AG04450 (cell line): ENCODE results near the gene PLLP. TPM values are rescaled to one million over a fixed set of nuclear protein-coding genes. Genes with fewer than 3 reads are reported as not detected.

Source experiments
- CTCF ChIA-PET: fragments of 300-600, 350-600 bp; formaldehyde crosslinking; extraction: SDS; loops from one replicate; lab custom pipeline; 2022; ENCODE audit warnings: antibody characterized with exemption, inconsistent platforms; lab: Charles Lee
- POLR2A ChIA-PET: fragments of 350-600 bp; formaldehyde crosslinking; extraction: SDS; loops from one replicate; lab custom pipeline; 2021; ENCODE audit warnings: antibody characterized with exemption, inconsistent platforms; lab: Yijun Ruan, JAX
- DNase-seq: peaks from one replicate; pipeline ENCODE4 v3.0.0-alpha.2; 2011; ENCODE audit warnings: low read depth, low spot score
- H3K27ac ChIP-seq: one replicate; pipeline ENCODE4 v1.5.1; 2012; ENCODE audit warnings: low read depth, low read length, control low read depth
- H3K27me3 ChIP-seq: one replicate; pipeline ENCODE4 v1.6.0; 2012; ENCODE audit warnings: low read length; ENCODE audit not compliant: control insufficient read depth, insufficient read depth
- H3K4me3 ChIP-seq: 2 replicates; pipeline ENCODE4 v1.5.1; 2011; ENCODE audit warnings: mild to moderate bottlenecking, low read depth, low read length, control low read depth
- H3K9me3 ChIP-seq: 2 replicates; pipeline ENCODE4 v1.5.1; 2012; ENCODE audit warnings: low read length; ENCODE audit not compliant: control insufficient read depth, insufficient read depth
- CTCF ChIP-seq: IDR thresholded peaks from 2 replicates; pipeline ENCODE4 v1.5.1; 2011; ENCODE audit warnings: low read depth, low read length, control low read depth, inconsistent platforms
- polyA minus RNA-seq: library from RNA; depleted of rRNA, polyadenylated mRNA; stranded (reverse); fragments of >200 nt; gene quantifications from 2 replicates; pipeline ENCODE4 v1.2.3, GENCODE V29; 2011; rRNA and poly(A)+ RNA removed
- polyA plus RNA-seq: library from polyadenylated mRNA; depleted of rRNA; stranded (reverse); fragments of >200 nt; gene quantifications from 2 replicates; pipeline ENCODE4 v1.2.3, GENCODE V29; 2011; rRNA removed

PLLP gene
- 0.06 and 0.10 TPM in 2 replicates for polyA plus RNA-seq
- polyA minus RNA-seq: not detected in 2 replicates

GRCh38 chr16:57284209-57284951 lies at the start of gene PLLP:
Gene PLLP (minus strand): TSS chr16:57284672. CDS start chr16:57284540, 132 bp downstream.
- Histone ChIP-seq H3K27me3 (peaks cover 46% of the 10 kb centered on the region), H3K27ac (no peak within 1 kb of the TSS), H3K4me3 (peak within 1 kb of the TSS; percentile 48), H3K9me3 (no peaks in the 10 kb centered on the region; the same call in 1 of the 2 replicates)
- no peak for DNase-seq
- POLR2A ChIA-PET: no interaction called here
- TF ChIP-seq CTCF: no peak
- CTCF ChIA-PET: no interaction called here

- peaks cover 13% of the 10 kb centered on the region for H3K9me3 ChIP-seq
- TF ChIP-seq CTCF: no peak
- peaks cover 45% of the 10 kb centered on the region for H3K27me3 ChIP-seq
- no peak overlapping the region for H3K4me3 ChIP-seq
- CTCF ChIA-PET: interaction anchor here (1.6 kb wide), 1 partner anchor 84 kb away, joined by 5 read pairs; no protein-coding TSS in a partner anchor
- POLR2A ChIA-PET: no interaction called here
- no peak for DNase-seq
- no peak overlapping the region for H3K27ac ChIP-seq
Measured at GRCh38 chr16:57333402-57333801, 48.9 kb upstream of the PLLP start.

- peaks cover 3% of the 10 kb centered on the region; the same call in 1 of the 2 replicates for H3K9me3 ChIP-seq
- TF ChIP-seq CTCF: no peak
- H3K27ac ChIP-seq: no peak overlapping the region
- DNase-seq: no peak
- no peak overlapping the region for H3K4me3 ChIP-seq
- H3K27me3 ChIP-seq: peaks cover 35% of the 10 kb centered on the region
- POLR2A ChIA-PET: no interaction called here
- CTCF ChIA-PET: interaction anchor here (0.5 to 1.5 kb wide), 3 partner anchors 12 to 103 kb away, joined by 3 to 7 read pairs (median 3); no protein-coding TSS in a partner anchor
Measured at GRCh38 chr16:57331355-57331754, 46.9 kb upstream of the PLLP start.

GRCh38 chr16:57329718-57330327 lies 45.4 kb upstream of the PLLP start:
- no peak for TF ChIP-seq CTCF
- POLR2A ChIA-PET: no interaction called here
- Histone ChIP-seq H3K27ac (no peak overlapping the region), H3K27me3 (peaks cover 28% of the 10 kb centered on the region), H3K4me3 (no peak overlapping the region), H3K9me3 (peaks cover 3% of the 10 kb centered on the region; the same call in 1 of the 2 replicates)
- CTCF ChIA-PET: no interaction called here
- no peak for DNase-seq
